IMR-90 (cell line): Measurements from ENCODE around the gene CLC. TPM values are rescaled to one million over a fixed set of nuclear protein-coding genes. Genes with fewer than 3 reads are reported as not detected.
"Not testable (repeated sequence)": the region's sequence is repeated elsewhere in the genome, so short reads cannot be mapped to it uniquely, and the experiment has no call there.

Experiments
- ATAC-seq: fragments of 200-7000 bp; cut with Tn5 transposase; 2 replicates; pipeline ENCODE4 v1.9.1; 2020; ENCODE audit warnings: low read depth, mild to moderate bottlenecking, moderate library complexity
- BruUV-seq: library from RNA; stranded (reverse); fragments of 400-500 nt; replicated peaks from 2 replicates; lab custom pipeline; 2021; lab: Mats Ljungman, UMichigan
- CTCF ChIA-PET: fragments of 300-600 bp; formaldehyde crosslinking; extraction: SDS; loops from one replicate; lab custom pipeline; 2021; ENCODE audit warnings: antibody characterized with exemption; lab: Yijun Ruan, JAX
- POLR2A ChIA-PET: fragments of 300-600 bp; sonication (Branson Sonifier 250); formaldehyde crosslinking; loops from one replicate; lab custom pipeline; 2022; ENCODE audit warnings: antibody characterized with exemption; ENCODE audit not compliant: unreplicated experiment; lab: Charles Lee
- DNase-seq: peaks from one replicate; pipeline ENCODE4 v3.0.0; 2013
- H2AFZ ChIP-seq: replicated peaks from 2 replicates; pipeline ENCODE3; 2013; ENCODE audit warnings: low read length, mild to moderate bottlenecking; ENCODE audit not compliant: poor library complexity
- H2AK5ac ChIP-seq: 2 replicates; pipeline ENCODE4 v1.6.1; 2013; ENCODE audit warnings: low read depth, low read length, inconsistent platforms
- H2AK9ac ChIP-seq: replicated peaks from 2 replicates; pipeline ENCODE3; 2013; ENCODE audit warnings: mild to moderate bottlenecking, low read depth, low read length, moderate library complexity; ENCODE audit not compliant: poor library complexity
- H2BK120ac ChIP-seq: 2 replicates; pipeline ENCODE4 v1.6.1; 2013; ENCODE audit warnings: low read depth, low read length, inconsistent platforms
- H2BK15ac ChIP-seq: 3 replicates; pipeline ENCODE4 v1.6.1; 2013; ENCODE audit warnings: low read depth, low read length, inconsistent platforms
- H2BK20ac ChIP-seq: 2 replicates; pipeline ENCODE4 v1.6.1; 2013; ENCODE audit warnings: low read depth, mild to moderate bottlenecking, inconsistent platforms, low read length, moderate library complexity
- H2BK5ac ChIP-seq: 2 replicates; pipeline ENCODE4 v1.6.1; 2013; ENCODE audit warnings: mild to moderate bottlenecking, low read depth, low read length, inconsistent platforms; ENCODE audit not compliant: poor library complexity, severe bottlenecking
- H3K14ac ChIP-seq: replicated peaks from 2 replicates; pipeline ENCODE4 v1.6.1; 2013; ENCODE audit warnings: low read depth, low read length, inconsistent platforms
- H3K18ac ChIP-seq: 2 replicates; pipeline ENCODE4 v1.6.1; 2013; ENCODE audit warnings: low read depth, low read length, control low read depth
- H3K23ac ChIP-seq: 2 replicates; pipeline ENCODE4 v1.6.1; 2013; ENCODE audit warnings: low read depth, low read length, inconsistent platforms
- H3K27ac ChIP-seq: 2 replicates; pipeline ENCODE4 v1.5.1; 2013; ENCODE audit warnings: mild to moderate bottlenecking, control low read depth, low read length; ENCODE audit not compliant: insufficient read depth
- H3K27me3 ChIP-seq: 2 replicates; pipeline ENCODE4 v1.6.1; 2013; ENCODE audit warnings: low read length; ENCODE audit not compliant: control insufficient read depth, insufficient read depth
- H3K36me3 ChIP-seq: 2 replicates; pipeline ENCODE4 v1.6.1; 2013; ENCODE audit warnings: low read length, mixed read lengths; ENCODE audit not compliant: control insufficient read depth, insufficient read depth
- H3K4ac ChIP-seq: 2 replicates; pipeline ENCODE4 v1.6.1; 2013; ENCODE audit warnings: low read depth, low read length, inconsistent platforms
- H3K4me1 ChIP-seq: 2 replicates; pipeline ENCODE4 v1.6.1; 2013; ENCODE audit warnings: low read length, mixed read lengths; ENCODE audit not compliant: control insufficient read depth, insufficient read depth
- H3K4me2 ChIP-seq: 2 replicates; pipeline ENCODE4 v1.6.1; 2013; ENCODE audit warnings: low read depth, mild to moderate bottlenecking, control low read depth, low read length, moderate library complexity
- H3K4me3 ChIP-seq: 2 replicates; pipeline ENCODE4 v1.5.1; 2013; ENCODE audit warnings: low read depth, mild to moderate bottlenecking, control low read depth, low read length, moderate library complexity; ENCODE audit not compliant: insufficient read depth
- H3K56ac ChIP-seq: 2 replicates; pipeline ENCODE4 v1.6.1; 2013; ENCODE audit warnings: low read length, inconsistent platforms; ENCODE audit not compliant: insufficient read depth; ENCODE audit errors: extremely low read depth
- H3K79me1 ChIP-seq, 2 experiments: 2 replicates each; pipeline ENCODE4 v1.6.1; 2013; ENCODE audit warnings: low read length in 2 of 2, inconsistent platforms in 1 of 2, low read depth in 1 of 2
- H3K9ac ChIP-seq: 2 replicates; pipeline ENCODE4 v1.6.1; 2013; ENCODE audit warnings: low read depth, low read length, control low read depth
- H3K9me1 ChIP-seq: 2 replicates; pipeline ENCODE4 v1.6.1; 2013; ENCODE audit warnings: low read length, inconsistent platforms; ENCODE audit not compliant: insufficient read depth
- H3K9me3 ChIP-seq: 2 replicates; pipeline ENCODE4 v1.6.1; 2013; ENCODE audit warnings: low read length; ENCODE audit not compliant: control insufficient read depth, insufficient read depth
- H4K20me1 ChIP-seq: 2 replicates; pipeline ENCODE4 v1.6.1; 2013; ENCODE audit warnings: low read length, inconsistent platforms; ENCODE audit not compliant: insufficient read depth
- H4K5ac ChIP-seq: 2 replicates; pipeline ENCODE4 v1.6.1; 2013; ENCODE audit warnings: mild to moderate bottlenecking, low read depth, low read length, control low read depth
- H4K8ac ChIP-seq, 2 experiments: 2 replicates each; pipeline ENCODE4 v1.6.1; 2013; ENCODE audit warnings: low read depth in 2 of 2, low read length in 2 of 2, control low read depth in 1 of 2, inconsistent platforms in 1 of 2
- H4K91ac ChIP-seq: 2 replicates; pipeline ENCODE4 v1.6.1; 2013; ENCODE audit warnings: low read depth, low read length, inconsistent platforms; ENCODE audit not compliant: insufficient read depth
- WGBS, 2 experiments: methylation state at CpG; one replicate each; pipeline versions ENCODE4 v1.1.5 to v1.1.7; 2013; ENCODE audit warnings: missing lambda C conversion rate in 2 of 2; ENCODE audit not compliant: insufficient read length in 1 of 2; ENCODE audit errors: extremely low coverage in 2 of 2; 5-methylcytosine and 5-hydroxymethylcytosine counted together
- dilution Hi-C: fragments of 300-500 bp; cut with HindIII; formaldehyde crosslinking; loops from one replicate; pipeline ENCODE4 v1.14.3; 2018; ENCODE audit warnings: low sequenced_read_pairs; ENCODE audit not compliant: unreplicated experiment
- in situ Hi-C: fragments of 300-500 bp; cut with MboI; formaldehyde crosslinking; loops from 3 replicates; pipeline ENCODE4 v1.14.3; 2019; ENCODE audit warnings: low sequenced_read_pairs, inconsistent platforms, mixed read lengths
- intact Hi-C: fragments of 100-400 bp; cut with micrococcal nuclease; formaldehyde crosslinking; loops from 2 replicates; pipeline ENCODE4 v1.10.0; 2022
- polyA plus RNA-seq, 3 experiments: library from polyadenylated mRNA; depleted of rRNA; stranded (reverse); fragments of >200 nt; gene quantifications; 2 replicates each; pipeline ENCODE4 v1.2.3, GENCODE V29; 2012; ENCODE audit warnings: low replicate concordance in 1 of 3
- total RNA-seq: library from RNA; depleted of rRNA; stranded (reverse); fragments of >200 nt; gene quantifications from 2 replicates; pipeline ENCODE4 v1.2.3, GENCODE V29; 2012

The CLC gene
- total and polyA plus RNA-seq, 2 of the 4 experiments (the other 2 are of a cell fraction) = not detected

DNA sequence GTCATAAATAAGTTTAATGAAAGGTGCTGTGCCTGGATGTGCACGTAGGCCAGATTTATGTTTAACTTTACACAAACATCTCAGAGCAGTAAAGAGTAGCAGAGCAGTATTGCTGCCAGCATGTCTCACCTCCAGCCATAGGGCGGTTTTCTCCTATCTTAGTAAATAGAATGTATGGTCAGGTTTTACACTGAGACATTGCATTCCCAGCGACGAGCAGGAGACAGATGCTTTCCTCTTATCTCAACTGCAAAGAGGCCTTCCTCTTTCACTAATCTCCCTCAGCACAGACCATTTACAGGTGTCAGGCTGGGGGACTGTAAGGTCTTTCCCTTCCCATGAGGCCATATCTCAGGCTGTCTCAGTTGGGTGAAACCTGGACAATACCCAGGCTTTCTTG lies 49.2 kb downstream of the CLC start:
- H3K14ac ChIP-seq, dilution Hi-C loops, H3K79me1 ChIP-seq, H2BK15ac ChIP-seq, intact Hi-C loops, CTCF ChIA-PET, H3K4me1 ChIP-seq, POLR2A ChIA-PET, H3K23ac ChIP-seq, H2AK5ac ChIP-seq, H2AK9ac ChIP-seq, H3K4me2 ChIP-seq, H2BK20ac ChIP-seq, H3K9ac ChIP-seq, H3K9me3 ChIP-seq, H3K36me3 ChIP-seq, H3K56ac ChIP-seq, H3K4me3 ChIP-seq, H2BK120ac ChIP-seq, H4K20me1 ChIP-seq, H3K27ac ChIP-seq, H4K8ac ChIP-seq, H4K91ac ChIP-seq, BruUV-seq, in situ Hi-C loops, H3K9me1 ChIP-seq, H2BK5ac ChIP-seq, DNase-seq, H3K18ac ChIP-seq, H4K5ac ChIP-seq, ATAC-seq, H2AFZ ChIP-seq, H3K27me3 ChIP-seq, H3K4ac ChIP-seq: not testable (repeated sequence)
- WGBS, 2 experiments = no CpG with 5 or more reads among the region's 4 CpGs
